Endothelial cell of umbilical vein (primary cell): ENCODE results near the gene MOG. TPM values are rescaled to one million over a fixed set of nuclear protein-coding genes. Genes with fewer than 3 reads are reported as not detected.
A peak's percentile ranks its signal among the peaks of the same experiment; 100 is the strongest.

ENCODE experiments used
- BruUV-seq: library from RNA; stranded (reverse); fragments of 400-500 nt; replicated peaks from 2 replicates; lab custom pipeline; 2021; lab: Mats Ljungman, UMichigan
- CTCF ChIA-PET: fragments of 300-600, 350-600 bp; sonication (Branson Sonifier 250); formaldehyde crosslinking; loops from one replicate; lab custom pipeline; 2021; ENCODE audit warnings: antibody characterized with exemption, inconsistent platforms; lab: Charles Lee
- POLR2A ChIA-PET: fragments of 300-600, 350-600 bp; sonication (Branson Sonifier 250); formaldehyde crosslinking; loops from one replicate; lab custom pipeline; 2021; ENCODE audit warnings: antibody characterized with exemption, inconsistent platforms; lab: Charles Lee
- DNase-seq: peaks from one replicate; pipeline ENCODE4 v3.0.0-alpha.2; 2011; ENCODE audit warnings: low read depth, low spot score
- FAIRE-seq: peaks from 2 replicates; lab custom pipeline; 2011; peaks lifted over from hg19 to GRCh38; lab: Jason Lieb, UNC
- H2AFZ ChIP-seq: 2 replicates; pipeline ENCODE4 v1.6.0; 2012; ENCODE audit warnings: low read depth, low read length, control low read depth, inconsistent platforms
- H3K27ac ChIP-seq: 2 replicates; pipeline ENCODE4 v1.5.1; 2011; ENCODE audit warnings: low read depth, mild to moderate bottlenecking, control low read depth, low read length, moderate library complexity; ENCODE audit not compliant: insufficient read depth
- H3K27me3 ChIP-seq, 2 experiments: 2 replicates each; pipeline versions ENCODE4 v1.6.0 to v1.6.1; 2011; ENCODE audit warnings: low read length in 2 of 2, mixed read lengths in 1 of 2; ENCODE audit not compliant: control insufficient read depth in 2 of 2, insufficient read depth in 2 of 2
- H3K36me3 ChIP-seq, 2 experiments: 2 replicates in 1 of 2; 3 replicates in 1 of 2; pipeline ENCODE4 v1.5.1; 2011; ENCODE audit warnings: low read length in 2 of 2, mild to moderate bottlenecking in 1 of 2, moderate library complexity in 1 of 2; ENCODE audit not compliant: control insufficient read depth in 2 of 2, insufficient read depth in 2 of 2; ENCODE audit errors: extremely low read depth in 1 of 2
- H3K4me1 ChIP-seq: 3 replicates; pipeline ENCODE4 v1.5.1; 2011; ENCODE audit warnings: mild to moderate bottlenecking, low read length; ENCODE audit not compliant: control insufficient read depth, insufficient read depth; ENCODE audit errors: extremely low read depth
- H3K4me2 ChIP-seq: 2 replicates; pipeline ENCODE4 v1.6.1; 2011; ENCODE audit warnings: low read length, control low read depth, mixed read lengths; ENCODE audit not compliant: insufficient read depth
- H3K4me3 ChIP-seq, 3 experiments: fragments of 200-600 bp in 1 of 3; sonication (generic), shearing (Covaris generic) in 1 of 3; replicated peaks in 1 of 3; 2 replicates each; pipeline ENCODE4 v1.5.1; 2011 to 2016; ENCODE audit warnings: control low read depth in 3 of 3, low read length in 3 of 3, mild to moderate bottlenecking in 2 of 3, inconsistent platforms in 1 of 3, low read depth in 1 of 3, moderate library complexity in 1 of 3; ENCODE audit not compliant: insufficient read depth in 1 of 3
- H3K79me2 ChIP-seq: 2 replicates; pipeline ENCODE4 v1.6.0; 2012; ENCODE audit warnings: low read length, inconsistent platforms; ENCODE audit not compliant: control insufficient read depth, insufficient read depth
- H3K9ac ChIP-seq: replicated peaks from 2 replicates; pipeline ENCODE3; 2011; ENCODE audit warnings: low read length, control low read depth; ENCODE audit not compliant: insufficient read depth; ENCODE audit errors: extremely low read depth
- H3K9me1 ChIP-seq: replicated peaks from 3 replicates; pipeline ENCODE4 v1.6.0; 2011; ENCODE audit warnings: mild to moderate bottlenecking, low read length; ENCODE audit not compliant: control insufficient read depth, insufficient read depth; ENCODE audit errors: extremely low read depth
- H3K9me3 ChIP-seq: replicated peaks from 2 replicates; pipeline ENCODE4 v1.5.1; 2012; ENCODE audit warnings: low read length, inconsistent platforms; ENCODE audit not compliant: control insufficient read depth, insufficient read depth
- H4K20me1 ChIP-seq: replicated peaks from 2 replicates; pipeline ENCODE3; 2011; ENCODE audit warnings: mild to moderate bottlenecking, low read length; ENCODE audit not compliant: control insufficient read depth, insufficient read depth; ENCODE audit errors: extremely low read depth
- EZH2 ChIP-seq: IDR thresholded peaks from 2 replicates; pipeline ENCODE4 v1.6.1; 2012; ENCODE audit warnings: borderline replicate concordance, low read depth, mild to moderate bottlenecking, moderate library complexity, low read length, inconsistent platforms; ENCODE audit not compliant: severe bottlenecking
- GATA2 ChIP-seq: IDR thresholded peaks from 2 replicates; pipeline ENCODE4 v1.7.0; 2011; ENCODE audit warnings: low read depth, mild to moderate bottlenecking, moderate library complexity, mixed read lengths, low read length; ENCODE audit not compliant: insufficient read length, insufficient read depth
- JUN ChIP-seq: IDR thresholded peaks from 2 replicates; pipeline ENCODE4 v1.6.1; 2011; ENCODE audit warnings: borderline replicate concordance, low read depth; ENCODE audit not compliant: insufficient read length, insufficient read depth
- MYC ChIP-seq: IDR thresholded peaks from one replicate; pipeline ENCODE4 v1.6.1; 2011; ENCODE audit warnings: mild to moderate bottlenecking, low read depth, low read length
- POLR2A ChIP-seq: IDR thresholded peaks from 2 replicates; pipeline ENCODE4 v1.6.1; 2012; ENCODE audit warnings: low read depth, mild to moderate bottlenecking, control low read depth, low read length
- POLR2AphosphoS5 ChIP-seq: IDR thresholded peaks from 2 replicates; pipeline ENCODE4 v1.6.1; 2012; ENCODE audit warnings: low read depth, mild to moderate bottlenecking, control low read depth, low read length, moderate library complexity; ENCODE audit not compliant: insufficient read depth
- dilution Hi-C: fragments of 300-500 bp; cut with MboI; formaldehyde crosslinking; loops from one replicate; pipeline ENCODE4 v1.15.0; 2019; ENCODE audit warnings: low sequenced_read_pairs; ENCODE audit not compliant: extremely low pct_ligation_motif_present
- intact Hi-C: fragments of 100-400 bp; cut with micrococcal nuclease; formaldehyde crosslinking; loops from one replicate; pipeline ENCODE4 v1.10.0; 2022
- polyA plus RNA-seq, 4 experiments: library from polyadenylated mRNA; depleted of rRNA in 3 of 4; stranded (reverse) in 3 of 4; unstranded in 1 of 4; fragments of >200 nt; gene quantifications; 2 replicates each; pipeline versions ENCODE4 v1.2.1 to v1.2.3, GENCODE V29; 2011 to 2012; ENCODE audit warnings: missing spikeins in 1 of 4
- total RNA-seq: library from RNA; stranded (reverse); gene quantifications from 2 replicates; pipeline ENCODE4 v1.2.3, GENCODE V29; 2021
- TF ChIP-seq, protein P1 (sequence below): IDR thresholded peaks from 2 replicates; pipeline ENCODE4 v1.6.1; 2011; ENCODE audit not compliant: insufficient read depth, insufficient read length
- TF ChIP-seq, protein P2 (sequence below), 2 donors: IDR thresholded peaks; 1 replicate in 1 of 2; 2 replicates in 1 of 2; pipeline ENCODE4 v1.5.1; 2011; ENCODE audit warnings: low read length in 2 of 2, mild to moderate bottlenecking in 2 of 2, moderate library complexity in 2 of 2, control low read depth in 1 of 2, inconsistent platforms in 1 of 2, low read depth in 1 of 2; ENCODE audit not compliant: insufficient read depth in 1 of 2; ENCODE audit errors: extremely low read depth in 1 of 2

MOG gene
- total and polyA plus RNA-seq, 2 donors (not counting 3 experiments of a cell fraction or from before 2014, with no cell fraction given) = not detected

DNA sequence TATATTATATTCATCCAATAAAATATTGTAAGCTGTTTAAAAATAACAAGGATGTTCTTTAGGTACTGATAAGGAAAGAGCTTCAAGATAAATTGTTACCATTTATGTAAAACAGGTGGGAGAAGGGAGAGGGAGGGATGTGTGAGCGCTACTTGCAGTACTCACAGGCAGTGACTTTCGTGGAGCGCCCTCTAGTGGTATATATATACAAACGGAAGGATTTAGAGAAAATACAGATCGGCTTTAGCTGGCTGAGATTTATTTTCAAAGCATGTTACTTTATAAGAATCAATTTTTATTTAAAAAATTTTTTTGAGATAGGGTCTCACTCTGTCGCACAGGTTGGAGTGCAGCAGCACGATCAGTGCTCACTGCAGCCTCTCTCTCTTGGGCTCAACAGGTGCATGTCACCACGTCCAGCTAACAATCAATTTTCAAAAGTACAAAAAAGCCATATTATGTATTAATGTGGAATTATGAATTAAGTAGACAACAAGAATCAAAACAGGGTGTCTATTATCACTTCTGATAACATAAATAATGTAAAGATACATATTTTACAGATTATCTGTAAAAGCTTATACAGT lies 3.3 kb upstream of the MOG start:
- H3K4me3 ChIP-seq = no peak overlapping the region
- ChIA-PET POLR2A (no interaction called here), CTCF (interaction anchor here (0.6 to 3.5 kb wide), 45 partner anchors 9 to 581 kb away, joined by 3 to 84 read pairs (median 6); partner anchors contain the start of genes GABBR1, POLR1H and ZFP57)
- H2AFZ ChIP-seq = no peak overlapping the region
- intact Hi-C loops (no loop called here), dilution Hi-C loops (no loop called here)
- no peak overlapping the region for H3K27ac ChIP-seq
- no peaks in the 10 kb centered on the region for H4K20me1 ChIP-seq
- H3K9me3 ChIP-seq = no peaks in the 10 kb centered on the region
- H3K79me2 ChIP-seq = no peaks in the 10 kb centered on the region
- TF ChIP-seq JUN = no peak
- TF ChIP-seq GATA2 = no peak
- TF ChIP-seq EZH2 = no peak
- TF ChIP-seq, protein P1, sequence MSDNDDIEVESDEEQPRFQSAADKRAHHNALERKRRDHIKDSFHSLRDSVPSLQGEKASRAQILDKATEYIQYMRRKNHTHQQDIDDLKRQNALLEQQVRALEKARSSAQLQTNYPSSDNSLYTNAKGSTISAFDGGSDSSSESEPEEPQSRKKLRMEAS = no peak
- TF ChIP-seq MYC = no peak
- no peak for TF ChIP-seq POLR2AphosphoS5
- TF ChIP-seq, protein P2, sequence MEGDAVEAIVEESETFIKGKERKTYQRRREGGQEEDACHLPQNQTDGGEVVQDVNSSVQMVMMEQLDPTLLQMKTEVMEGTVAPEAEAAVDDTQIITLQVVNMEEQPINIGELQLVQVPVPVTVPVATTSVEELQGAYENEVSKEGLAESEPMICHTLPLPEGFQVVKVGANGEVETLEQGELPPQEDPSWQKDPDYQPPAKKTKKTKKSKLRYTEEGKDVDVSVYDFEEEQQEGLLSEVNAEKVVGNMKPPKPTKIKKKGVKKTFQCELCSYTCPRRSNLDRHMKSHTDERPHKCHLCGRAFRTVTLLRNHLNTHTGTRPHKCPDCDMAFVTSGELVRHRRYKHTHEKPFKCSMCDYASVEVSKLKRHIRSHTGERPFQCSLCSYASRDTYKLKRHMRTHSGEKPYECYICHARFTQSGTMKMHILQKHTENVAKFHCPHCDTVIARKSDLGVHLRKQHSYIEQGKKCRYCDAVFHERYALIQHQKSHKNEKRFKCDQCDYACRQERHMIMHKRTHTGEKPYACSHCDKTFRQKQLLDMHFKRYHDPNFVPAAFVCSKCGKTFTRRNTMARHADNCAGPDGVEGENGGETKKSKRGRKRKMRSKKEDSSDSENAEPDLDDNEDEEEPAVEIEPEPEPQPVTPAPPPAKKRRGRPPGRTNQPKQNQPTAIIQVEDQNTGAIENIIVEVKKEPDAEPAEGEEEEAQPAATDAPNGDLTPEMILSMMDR (IDR thresholded peaks at IDR 0.05; ENCODE audit: extremely low read depth in 1 of 2, insufficient read depth in 1 of 2, low read depth in 1 of 2, low read length in 2 of 2) = peak; percentile 57 to 68
- TF ChIP-seq POLR2A = no peak
- no peak overlapping the region for H3K4me2 ChIP-seq
- DNase-seq (peak; percentile 66), FAIRE-seq (peak; percentile 77)
- BruUV-seq = no TSS peak
- H3K27me3 ChIP-seq = peaks cover 16 to 23% of the 10 kb centered on the region in 2 experiments
- H3K9ac ChIP-seq = no peak overlapping the region
- H3K9me1 ChIP-seq = no peaks in the 10 kb centered on the region
- no peaks in the 10 kb centered on the region for H3K36me3 ChIP-seq
- H3K4me1 ChIP-seq = peaks cover 4% of the 10 kb centered on the region
